ENCODE measurements around the gene NPM1. TPM values are rescaled to one million over a fixed set of nuclear protein-coding genes. Genes with fewer than 3 reads are reported as not detected.
A peak's percentile ranks its signal among the peaks of the same experiment; 100 is the strongest.

NPM1 gene
- total RNA-seq, 3 donors from 2014 or later = 582 to 739 (median 669) TPM

GRCh38 chr5:171416160-171417049 is 28.8 kb downstream of the NPM1 start:
- DNase-seq (ENCODE audit: low spot score in 2 of 2) = peak in 1 of 2 donors; percentile 5
- Histone ChIP-seq H3K4me3 (no peak overlapping the region), H3K36me3 (no peaks in the 10 kb centered on the region), H3K27ac (no peak overlapping the region), H3K4me1 (peaks cover 6 to 13% of the 10 kb centered on the region in 2 donors), H3K9me3 (no peaks in the 10 kb centered on the region), H3K27me3 (peaks cover 0 to 20% of the 10 kb centered on the region in 2 donors)
- TF ChIP-seq POLR2AphosphoS5 (IDR thresholded peaks at IDR 0.05) = no peak
- TF ChIP-seq CTCF (IDR thresholded peaks at IDR 0.05) = no peak
- TF ChIP-seq POLR2A (IDR thresholded peaks at IDR 0.05) = no peak
- intact Hi-C loops (cut with DNase I; ENCODE audit: low total_unique reads) = loop anchor here (2.0 kb wide), 1 partner anchor 46 kb away; no protein-coding TSS in a partner anchor

GRCh38 chr5:171418316-171418981 is 30.8 kb downstream of the NPM1 start:
- no peak overlapping the region for H3K27ac ChIP-seq
- TF ChIP-seq CTCF (IDR thresholded peaks at IDR 0.05) (peak; percentile 86 to 96 (median 91)), POLR2AphosphoS5 (IDR thresholded peaks at IDR 0.05) (no peak)
- intact Hi-C loops (cut with DNase I; ENCODE audit: low total_unique reads) = loop anchor here (2.0 kb wide), 1 partner anchor 72 kb away; no protein-coding TSS in a partner anchor
- H3K36me3 ChIP-seq = no peaks in the 10 kb centered on the region
- H3K27me3 ChIP-seq = peaks cover 0 to 20% of the 10 kb centered on the region in 2 donors
- H3K4me1 ChIP-seq = peaks cover 6 to 13% of the 10 kb centered on the region in 2 donors
- H3K9me3 ChIP-seq = no peaks in the 10 kb centered on the region
- peak overlapping the region; percentile 38 to 66 (median 41) for H3K4me3 ChIP-seq
- DNase-seq (ENCODE audit: low spot score in 2 of 2) = peak; percentile 59 to 76

GRCh38 chr5:171418982-171419687 is 31.5 kb downstream of the NPM1 start, which contains the start of gene FGF18:
Gene FGF18, plus strand, starts transcription at chr5:171419647. Its CDS starts 553 bp downstream, at chr5:171420200.
- no peak for DNase-seq (ENCODE audit: low spot score in 2 of 2)
- Histone ChIP-seq H3K4me3 (peak within 1 kb of the TSS; percentile 38 to 66 (median 41)), H3K27me3 (peaks cover 0 to 20% of the 10 kb centered on the region in 2 donors), H3K9me3 (no peaks in the 10 kb centered on the region), H3K36me3 (no peaks in the 10 kb centered on the region), H3K4me1 (peaks cover 6 to 13% of the 10 kb centered on the region in 2 donors), H3K27ac (no peak within 1 kb of the TSS)
- intact Hi-C loops (cut with DNase I; ENCODE audit: low total_unique reads) = loop anchor here (2.0 kb wide), 1 partner anchor 72 kb away; no protein-coding TSS in a partner anchor
- TF ChIP-seq POLR2AphosphoS5 (IDR thresholded peaks at IDR 0.05) = no peak
- no peak for TF ChIP-seq POLR2A (IDR thresholded peaks at IDR 0.05)
- TF ChIP-seq CTCF (IDR thresholded peaks at IDR 0.05) = peak in 2 of 3 donors; percentile 1 to 31

DNA sequence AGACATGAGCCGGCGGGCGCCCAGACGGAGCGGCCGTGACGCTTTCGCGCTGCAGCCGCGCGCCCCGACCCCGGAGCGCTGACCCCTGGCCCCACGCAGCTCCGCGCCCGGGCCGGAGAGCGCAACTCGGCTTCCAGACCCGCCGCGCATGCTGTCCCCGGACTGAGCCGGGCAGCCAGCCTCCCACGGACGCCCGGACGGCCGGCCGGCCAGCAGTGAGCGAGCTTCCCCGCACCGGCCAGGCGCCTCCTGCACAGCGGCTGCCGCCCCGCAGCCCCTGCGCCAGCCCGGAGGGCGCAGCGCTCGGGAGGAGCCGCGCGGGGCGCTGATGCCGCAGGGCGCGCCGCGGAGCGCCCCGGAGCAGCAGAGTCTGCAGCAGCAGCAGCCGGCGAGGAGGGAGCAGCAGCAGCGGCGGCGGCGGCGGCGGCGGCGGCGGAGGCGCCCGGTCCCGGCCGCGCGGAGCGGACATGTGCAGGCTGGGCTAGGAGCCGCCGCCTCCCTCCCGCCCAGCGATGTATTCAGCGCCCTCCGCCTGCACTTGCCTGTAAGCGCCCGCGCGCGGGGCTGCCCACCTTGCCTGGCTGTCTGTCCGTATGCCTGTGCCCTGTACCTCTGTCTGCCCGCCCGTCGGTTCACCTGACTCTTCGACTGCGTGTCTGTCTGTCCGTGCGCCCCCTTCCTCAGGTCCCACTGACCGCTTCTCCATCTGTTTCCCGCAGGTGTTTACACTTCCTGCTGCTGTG is 32.2 kb downstream of the NPM1 start:
- no peak for DNase-seq (ENCODE audit: low spot score in 2 of 2)
- H3K4me3 ChIP-seq = peak overlapping the region; percentile 38 to 66 (median 41)
- no peak for TF ChIP-seq POLR2A (IDR thresholded peaks at IDR 0.05)
- TF ChIP-seq CTCF (IDR thresholded peaks at IDR 0.05) = no peak
- no peak for TF ChIP-seq POLR2AphosphoS5 (IDR thresholded peaks at IDR 0.05)
- peaks cover 6 to 13% of the 10 kb centered on the region in 2 donors for H3K4me1 ChIP-seq
- no peaks in the 10 kb centered on the region for H3K9me3 ChIP-seq
- H3K27ac ChIP-seq = no peak overlapping the region
- intact Hi-C loops (cut with DNase I; ENCODE audit: low total_unique reads) = loop anchor here (2.0 kb wide), 1 partner anchor 71 kb away; no protein-coding TSS in a partner anchor
- peaks cover 0 to 20% of the 10 kb centered on the region in 2 donors for H3K27me3 ChIP-seq
- H3K36me3 ChIP-seq = no peaks in the 10 kb centered on the region

Measured in breast epithelium (tissue), 4 donors.